ENCODE data around the gene GRM1.

GRCh38 chr6:146267447-146267846 lies 238.6 kb downstream of the GRM1 start:
- TF ChIP-seq CTCF (IDR thresholded peaks at IDR 0.05) (no peak), CEBPB (IDR thresholded peaks at IDR 0.05) (no peak), JUN (IDR thresholded peaks at IDR 0.05) (no peak), POLR2A (IDR thresholded peaks at IDR 0.05; ENCODE audit: low read length) (no peak), CHD4 (IDR thresholded peaks at IDR 0.05; ENCODE audit: borderline replicate concordance) (no peak), ZFP36 (IDR thresholded peaks at IDR 0.05; ENCODE audit: borderline replicate concordance, partially characterized antibody) (no peak), BHLHE40 (IDR thresholded peaks at IDR 0.05; ENCODE audit: low read depth, low read length) (no peak), NR3C1 (IDR thresholded peaks at IDR 0.05) (no peak), NFE2L2 (conservative IDR thresholded peaks at IDR 0.05; ENCODE audit: low read length) (no peak), POLR2AphosphoS2 (conservative IDR thresholded peaks at IDR 0.05; ENCODE audit: low read length) (no peak), HMGXB4 (CRISPR knock-in tag; IDR thresholded peaks at IDR 0.05; ENCODE audit: borderline replicate concordance) (no peak)

Data from A549 (cell line).